Measurements from ENCODE around the gene CPA1. TPM values are rescaled to one million over a fixed set of nuclear protein-coding genes. Genes with fewer than 3 reads are reported as not detected.

The CPA1 gene
- total and polyA plus RNA-seq, 10 donors, result 0.79 to 8.1 (median 2.2) TPM

GRCh38 chr7:130352194-130353074 lies 27.9 kb upstream of the CPA1 start:
- Histone ChIP-seq H3K9me3 (no peaks in the 10 kb centered on the region), H3K36me3 (no peaks in the 10 kb centered on the region), H3K27ac (peak overlapping the region in 7 of 8 donors; percentile 36 to 72 (median 67)), H3K4me1 (peaks cover 5 to 41% (median 19%) of the 10 kb centered on the region in 6 donors), H3K27me3 (replicated peaks in 1 of 7) (no peaks in the 10 kb centered on the region), H3K4me3 (no peak overlapping the region)
- 71 to 83% (median 77%) methylated on average over 20 of the region's 20 CpGs for WGBS, 5 donors
- TF ChIP-seq POLR2AphosphoS5 (IDR thresholded peaks at IDR 0.05), result no peak
- TF ChIP-seq POLR2A (IDR thresholded peaks at IDR 0.05), result no peak
- TF ChIP-seq CTCF (IDR thresholded peaks at IDR 0.05 in 8 of 11, conservative IDR thresholded peaks at IDR 0.05 in 3 of 11), result no peak
- no peak for DNase-seq
- intact Hi-C loops (cut with DNase I; ENCODE audit: low total_unique reads), result no loop called here

- Histone ChIP-seq H3K36me3 (no peaks in the 10 kb centered on the region), H3K27ac (peak overlapping the region in 6 of 8 donors; percentile 51 to 72 (median 68)), H3K4me3 (no peak overlapping the region), H3K27me3 (replicated peaks in 1 of 7) (no peaks in the 10 kb centered on the region), H3K4me1 (peaks cover 5 to 41% (median 19%) of the 10 kb centered on the region in 6 donors), H3K9me3 (no peaks in the 10 kb centered on the region)
- no peak for DNase-seq
- WGBS, 5 donors, result 83 to 90% (median 89%) methylated on average over 7 of the region's 7 CpGs
- TF ChIP-seq POLR2AphosphoS5 (IDR thresholded peaks at IDR 0.05) (no peak), POLR2A (IDR thresholded peaks at IDR 0.05) (no peak), CTCF (IDR thresholded peaks at IDR 0.05 in 8 of 11, conservative IDR thresholded peaks at IDR 0.05 in 3 of 11) (no peak)
- intact Hi-C loops (cut with DNase I; ENCODE audit: low total_unique reads), result no loop called here
These were observed 27.1 kb upstream of the CPA1 start for GRCh38 chr7:130353196-130353595.

GRCh38 chr7:130356121-130356875 lies 24.0 kb upstream of the CPA1 start:
- H3K27me3 ChIP-seq (replicated peaks in 1 of 7), result no peaks in the 10 kb centered on the region
- no peak overlapping the region for H3K4me3 ChIP-seq
- peaks cover 0 to 25% (median 8%) of the 10 kb centered on the region in 6 donors for H3K4me1 ChIP-seq
- WGBS, 5 donors, result 57 to 70% (median 64%) methylated on average over 9 of the region's 9 CpGs
- intact Hi-C loops (cut with DNase I; ENCODE audit: low total_unique reads), result no loop called here
- DNase-seq, result no peak
- peaks cover 0 to 24% (median 15%) of the 10 kb centered on the region in 8 donors for H3K9me3 ChIP-seq
- no peaks in the 10 kb centered on the region for H3K36me3 ChIP-seq
- peak overlapping the region; percentile 36 to 67 (median 55) for H3K27ac ChIP-seq
- TF ChIP-seq POLR2AphosphoS5 (IDR thresholded peaks at IDR 0.05) (peak in 1 of 3 donors; percentile 53), CTCF (IDR thresholded peaks at IDR 0.05 in 8 of 11, conservative IDR thresholded peaks at IDR 0.05 in 3 of 11) (no peak)
